MM.1S (cell line): ENCODE data around the gene NTM.

ENCODE experiments used
- DNase-seq: peaks from one replicate; pipeline ENCODE4 v3.0.0-alpha.2; 2015
- H2AFZ ChIP-seq: fragments of 300-600 bp; sonication (generic); 2 replicates; pipeline ENCODE4 v1.6.0; 2016; ENCODE audit warnings: antibody characterized with exemption, low read length
- H3F3A ChIP-seq: fragments of 300-600 bp; sonication (generic); 2 replicates; pipeline ENCODE4 v1.6.1; 2016; ENCODE audit warnings: mild to moderate bottlenecking, antibody characterized with exemption, low read length, moderate library complexity, mixed read lengths; ENCODE audit not compliant: insufficient read depth
- H3K27ac ChIP-seq: fragments of 300-600 bp; sonication (generic); 2 replicates; pipeline ENCODE4 v1.5.1; 2016; ENCODE audit warnings: mild to moderate bottlenecking, low read length
- H3K27me3 ChIP-seq: fragments of 300-600 bp; sonication (generic); replicated peaks from 2 replicates; pipeline ENCODE4 v1.6.0; 2016; ENCODE audit warnings: low read length; ENCODE audit not compliant: insufficient read depth
- H3K36me3 ChIP-seq: fragments of 300-600 bp; sonication (generic); replicated peaks from 2 replicates; pipeline ENCODE4 v1.6.1; 2016; ENCODE audit warnings: mild to moderate bottlenecking, low read length, mixed read lengths; ENCODE audit not compliant: insufficient read depth
- H3K4me1 ChIP-seq: fragments of 300-600 bp; sonication (generic); 2 replicates; pipeline ENCODE4 v1.6.1; 2016; ENCODE audit warnings: low read length, mixed read lengths
- H3K4me2 ChIP-seq: fragments of 300-600 bp; sonication (generic); 2 replicates; pipeline ENCODE4 v1.6.0; 2016; ENCODE audit warnings: low read depth, low read length
- H3K4me3 ChIP-seq: fragments of 300-600 bp; sonication (generic); 2 replicates; pipeline ENCODE4 v1.5.1; 2016; ENCODE audit warnings: low read length, mixed read lengths
- H3K79me2 ChIP-seq: fragments of 300-600 bp; sonication (generic); 2 replicates; pipeline ENCODE4 v1.6.1; 2016; ENCODE audit warnings: mixed run types, low read length, mixed read lengths
- H3K9ac ChIP-seq: fragments of 300-600 bp; sonication (generic); 2 replicates; pipeline ENCODE4 v1.6.1; 2016; ENCODE audit warnings: low read length, mixed read lengths
- H3K9me2 ChIP-seq: fragments of 300-600 bp; sonication (generic); replicated peaks from 2 replicates; pipeline ENCODE4 v1.6.1; 2016; ENCODE audit warnings: mild to moderate bottlenecking, low read length, mixed read lengths; ENCODE audit not compliant: insufficient read depth
- H3K9me3 ChIP-seq: fragments of 300-600 bp; sonication (generic); replicated peaks from 2 replicates; pipeline ENCODE4 v1.6.1; 2016; ENCODE audit warnings: mild to moderate bottlenecking, low read length, mixed read lengths; ENCODE audit not compliant: insufficient read depth
- H4K20me1 ChIP-seq: fragments of 300-600 bp; sonication (generic); 2 replicates; pipeline ENCODE4 v1.6.1; 2016; ENCODE audit warnings: mild to moderate bottlenecking, low read length, moderate library complexity, mixed read lengths; ENCODE audit not compliant: insufficient read depth
- CTCF ChIP-seq: fragments of 300-600 bp; sonication (generic); IDR thresholded peaks from 2 replicates; pipeline ENCODE4 v1.5.1; 2016; ENCODE audit warnings: antibody characterized with exemption, low read length, mixed read lengths
- EZH2 ChIP-seq: fragments of 300-600 bp; sonication (generic); optimal IDR thresholded peaks from 2 replicates; pipeline ENCODE3; 2017; ENCODE audit warnings: low read depth, mild to moderate bottlenecking, antibody characterized with exemption, low read length, mixed read lengths
- EZH2phosphoT487 ChIP-seq: fragments of 300-600 bp; sonication (generic); IDR thresholded peaks from 2 replicates; pipeline ENCODE4 v1.6.1; 2018; ENCODE audit warnings: antibody characterized with exemption, low read length

The NTM gene

GRCh38 chr11:131389582-131389981 lies 19.2 kb downstream of the NTM start:
- no peak overlapping the region for H3K27ac ChIP-seq
- H3K9me2 ChIP-seq, result no peaks in the 10 kb centered on the region
- H2AFZ ChIP-seq, result no peak overlapping the region
- TF ChIP-seq EZH2, result no peak
- no peaks in the 10 kb centered on the region for H4K20me1 ChIP-seq
- no peaks in the 10 kb centered on the region for H3K9me3 ChIP-seq
- H3K4me3 ChIP-seq, result no peak overlapping the region
- H3K4me2 ChIP-seq, result no peak overlapping the region
- H3K4me1 ChIP-seq, result no peaks in the 10 kb centered on the region
- H3F3A ChIP-seq, result no peaks in the 10 kb centered on the region
- H3K27me3 ChIP-seq, result no peaks in the 10 kb centered on the region
- no peak for DNase-seq
- H3K79me2 ChIP-seq, result no peaks in the 10 kb centered on the region
- H3K36me3 ChIP-seq, result no peaks in the 10 kb centered on the region
- H3K9ac ChIP-seq, result no peak overlapping the region

- Histone ChIP-seq H3K9me2 (no peaks in the 10 kb centered on the region), H3F3A (no peaks in the 10 kb centered on the region), H3K79me2 (no peaks in the 10 kb centered on the region), H3K27ac (no peak overlapping the region), H3K4me1 (no peaks in the 10 kb centered on the region), H2AFZ (no peak overlapping the region), H3K4me3 (no peak overlapping the region), H3K27me3 (no peaks in the 10 kb centered on the region), H3K4me2 (no peak overlapping the region), H3K9me3 (no peaks in the 10 kb centered on the region), H4K20me1 (no peaks in the 10 kb centered on the region), H3K36me3 (no peaks in the 10 kb centered on the region), H3K9ac (no peak overlapping the region)
- TF ChIP-seq EZH2phosphoT487 (no peak), EZH2 (no peak), CTCF (no peak)
- no peak for DNase-seq
Measured at GRCh38 chr11:131391176-131391575, 20.8 kb downstream of the NTM start.

- H2AFZ ChIP-seq, result no peak overlapping the region
- H3K4me1 ChIP-seq, result no peaks in the 10 kb centered on the region
- TF ChIP-seq EZH2phosphoT487 (no peak), EZH2 (no peak), CTCF (peak; percentile 25)
- H3K79me2 ChIP-seq, result no peaks in the 10 kb centered on the region
- no peaks in the 10 kb centered on the region for H3K9me2 ChIP-seq
- DNase-seq, result no peak
- H3K9me3 ChIP-seq, result no peaks in the 10 kb centered on the region
- H3K27ac ChIP-seq, result no peak overlapping the region
- H3K4me3 ChIP-seq, result no peak overlapping the region
- no peaks in the 10 kb centered on the region for H3F3A ChIP-seq
- H4K20me1 ChIP-seq, result no peaks in the 10 kb centered on the region
- no peak overlapping the region for H3K4me2 ChIP-seq
- no peaks in the 10 kb centered on the region for H3K36me3 ChIP-seq
- H3K27me3 ChIP-seq, result no peaks in the 10 kb centered on the region
- no peak overlapping the region for H3K9ac ChIP-seq
Measured at GRCh38 chr11:131392528-131393255, 22.3 kb downstream of the NTM start.

GRCh38 chr11:131393691-131394090 lies 23.3 kb downstream of the NTM start:
- TF ChIP-seq EZH2phosphoT487, result no peak
- no peak for TF ChIP-seq EZH2
- TF ChIP-seq CTCF, result no peak
- no peaks in the 10 kb centered on the region for H3K9me2 ChIP-seq
- H3K9me3 ChIP-seq, result no peaks in the 10 kb centered on the region
- H2AFZ ChIP-seq, result no peak overlapping the region
- no peak overlapping the region for H3K4me2 ChIP-seq
- no peak overlapping the region for H3K4me3 ChIP-seq
- H3K27me3 ChIP-seq, result no peaks in the 10 kb centered on the region
- no peaks in the 10 kb centered on the region for H3K79me2 ChIP-seq
- no peaks in the 10 kb centered on the region for H3K36me3 ChIP-seq
- H3K27ac ChIP-seq, result no peak overlapping the region
- no peaks in the 10 kb centered on the region for H3F3A ChIP-seq
- no peak overlapping the region for H3K9ac ChIP-seq
- DNase-seq, result no peak
- no peaks in the 10 kb centered on the region for H3K4me1 ChIP-seq
- no peaks in the 10 kb centered on the region for H4K20me1 ChIP-seq
